Heart left ventricle (tissue), 13 donors: ENCODE data around the gene S100A1.

Source experiments
- CTCF ChIP-seq, 12 donors: fragments of 200-600 bp; sonication (generic) in 4 of 12; IDR thresholded peaks; one replicate each; pipeline versions ENCODE4 v1.5.0 to v1.8.0; 2018 to 2022; ENCODE audit warnings: antibody characterized with exemption in 12 of 12, mild to moderate bottlenecking in 5 of 12
- POLR2A ChIP-seq, 2 donors: fragments of 450-650 bp; IDR thresholded peaks; one replicate each; pipeline ENCODE4 v1.6.1; 2017; ENCODE audit warnings: antibody characterized with exemption in 2 of 2, mild to moderate bottlenecking in 2 of 2, moderate library complexity in 2 of 2
- donor health status: ischemic (EF 13 %, LVEDD 7.1; RV severe dilation, severe dysfunction).
- donor health status: DM: no; HTN: yes; CAD: no.
- donor health status: DM: no; HTN: no; CAD: no.
- donor health status: ischemic (EF 25% LVEDD 6.9; RV normal size, moderate dysfunction).
- donor health status: ischemic (EF 25% LVEDD 5.7; RV mildly dilated, moderate dysfunction).
- donor health status: ischemic (EF 35%, LVEDD 5.7; RV mildly dilated, moderate dysfunction).
- donor health status: nonischemic (EF 11% LVEDD 7.7; RV severe dilation, severe dysfunction).
- donor health status: DM: yes; HTN: yes; CAD: no.
- donor health status: PGD.
- donor health status: ischemic (EF 29% LVEDD 5.4; RV normal size, mild dysfunction).
- donor health status: nonischemic (EF 23%, LVEDD 6.1; RV moderate dilation, normal function).

DNA sequence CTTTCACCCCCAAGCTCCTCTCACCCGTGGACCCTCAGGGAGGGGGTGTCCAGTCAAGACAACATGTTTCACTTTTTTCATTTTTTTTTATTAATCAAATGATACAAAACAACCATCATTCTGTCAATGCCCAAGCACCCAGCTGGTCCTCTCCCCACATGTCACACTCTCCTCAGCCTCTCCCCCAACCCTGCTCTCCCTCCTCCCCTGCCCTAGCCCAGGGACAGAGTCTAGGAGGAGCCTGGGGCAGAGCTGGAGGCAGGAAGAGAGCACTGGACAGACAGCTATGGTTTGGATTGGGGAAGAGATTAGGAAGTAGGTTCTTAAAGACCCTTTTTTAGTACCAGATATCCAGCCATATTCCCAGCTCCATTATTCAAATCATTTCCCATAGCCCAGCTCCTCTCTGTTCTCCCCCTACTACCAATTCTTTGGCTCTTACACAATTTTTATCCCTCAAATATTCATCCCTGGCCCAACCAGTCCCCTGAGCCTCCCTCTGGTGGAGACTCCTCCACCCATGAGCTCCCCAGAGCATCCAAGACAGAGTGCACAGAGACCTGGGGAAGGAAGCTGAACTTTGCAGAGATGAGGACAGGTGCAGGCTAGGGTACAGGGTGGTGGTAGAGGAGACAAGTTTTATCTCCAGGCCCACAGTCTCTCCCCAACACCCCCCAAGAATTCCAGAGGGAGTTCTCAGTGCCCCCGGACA lies 13.9 kb upstream of the S100A1 start:
- TF ChIP-seq POLR2A (IDR thresholded peaks at IDR 0.05): no peak
- no peak for TF ChIP-seq CTCF (IDR thresholded peaks at IDR 0.05)
